ENCODE results near the gene ABTB2. TPM values are rescaled to one million over a fixed set of nuclear protein-coding genes. Genes with fewer than 3 reads are reported as not detected.

The ABTB2 gene
- total RNA-seq, 4 donors from 2014 or later = 0.79 to 4.1 (median 3.7) TPM

DNA sequence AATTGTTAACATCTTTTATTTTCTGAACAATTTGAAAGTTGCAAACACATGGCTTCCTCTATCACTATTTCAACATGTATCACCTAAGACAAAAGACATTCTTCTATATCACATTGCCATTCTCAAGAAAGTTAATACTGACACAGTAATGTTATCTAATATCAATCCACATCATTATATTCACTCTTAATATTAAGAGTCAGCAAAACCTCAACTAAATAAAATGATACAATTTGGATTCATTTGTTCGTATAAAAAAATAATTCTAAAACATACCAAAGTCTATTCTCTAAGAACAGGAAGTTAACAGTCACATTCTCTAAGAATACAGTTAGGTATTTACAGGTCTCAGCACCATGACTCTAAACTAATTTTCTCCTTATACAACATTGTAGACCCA lies 52.0 kb downstream of the ABTB2 start:
- H3K4me1 ChIP-seq = peaks cover 0 to 15% (median 0%) of the 10 kb centered on the region in 3 donors
- H3K36me3 ChIP-seq = no peaks in the 10 kb centered on the region
- intact Hi-C loops (cut with DNase I) = no loop called here
- DNase-seq = no peak
- 59 to 81% methylated on average over 1 of the region's 1 CpG for WGBS, 2 donors
- no peak overlapping the region for H3K27ac ChIP-seq
- H3K4me3 ChIP-seq = no peak overlapping the region
- H3K9me3 ChIP-seq = no peaks in the 10 kb centered on the region
- TF ChIP-seq, protein P1, sequence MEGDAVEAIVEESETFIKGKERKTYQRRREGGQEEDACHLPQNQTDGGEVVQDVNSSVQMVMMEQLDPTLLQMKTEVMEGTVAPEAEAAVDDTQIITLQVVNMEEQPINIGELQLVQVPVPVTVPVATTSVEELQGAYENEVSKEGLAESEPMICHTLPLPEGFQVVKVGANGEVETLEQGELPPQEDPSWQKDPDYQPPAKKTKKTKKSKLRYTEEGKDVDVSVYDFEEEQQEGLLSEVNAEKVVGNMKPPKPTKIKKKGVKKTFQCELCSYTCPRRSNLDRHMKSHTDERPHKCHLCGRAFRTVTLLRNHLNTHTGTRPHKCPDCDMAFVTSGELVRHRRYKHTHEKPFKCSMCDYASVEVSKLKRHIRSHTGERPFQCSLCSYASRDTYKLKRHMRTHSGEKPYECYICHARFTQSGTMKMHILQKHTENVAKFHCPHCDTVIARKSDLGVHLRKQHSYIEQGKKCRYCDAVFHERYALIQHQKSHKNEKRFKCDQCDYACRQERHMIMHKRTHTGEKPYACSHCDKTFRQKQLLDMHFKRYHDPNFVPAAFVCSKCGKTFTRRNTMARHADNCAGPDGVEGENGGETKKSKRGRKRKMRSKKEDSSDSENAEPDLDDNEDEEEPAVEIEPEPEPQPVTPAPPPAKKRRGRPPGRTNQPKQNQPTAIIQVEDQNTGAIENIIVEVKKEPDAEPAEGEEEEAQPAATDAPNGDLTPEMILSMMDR (IDR thresholded peaks at IDR 0.05) = no peak
- no peak for TF ChIP-seq POLR2A (IDR thresholded peaks at IDR 0.05)
- H3K27me3 ChIP-seq = no peaks in the 10 kb centered on the region

DNA sequence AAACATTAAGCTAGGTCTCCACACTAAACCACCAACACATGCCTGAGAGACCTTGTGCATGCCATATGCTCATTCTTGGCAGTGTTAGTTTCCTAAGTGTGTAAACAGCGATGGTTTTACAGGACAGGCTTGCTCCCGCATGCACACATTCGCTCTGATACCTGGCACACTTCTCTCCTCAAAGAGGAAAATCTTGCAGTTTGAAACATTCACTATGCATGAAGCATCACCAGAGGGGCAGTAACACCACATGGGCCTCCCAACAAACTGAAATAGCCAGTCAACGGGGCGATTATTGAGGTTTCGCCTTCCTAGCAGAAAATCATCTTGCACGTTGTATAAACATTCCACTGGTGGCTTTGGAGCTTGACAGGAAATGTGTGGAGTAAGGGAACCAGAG lies 52.6 kb downstream of the ABTB2 start:
- intact Hi-C loops (cut with DNase I) = no loop called here
- Histone ChIP-seq H3K27ac (no peak overlapping the region), H3K4me3 (no peak overlapping the region), H3K9me3 (no peaks in the 10 kb centered on the region), H3K4me1 (peaks cover 0 to 16% (median 0%) of the 10 kb centered on the region in 3 donors), H3K27me3 (no peaks in the 10 kb centered on the region), H3K36me3 (no peaks in the 10 kb centered on the region)
- 61 to 64% methylated on average over 7 of the region's 7 CpGs for WGBS, 2 donors
- TF ChIP-seq POLR2A (IDR thresholded peaks at IDR 0.05) = no peak
- TF ChIP-seq, protein P1 (IDR thresholded peaks at IDR 0.05) = no peak
- DNase-seq = no peak

DNA sequence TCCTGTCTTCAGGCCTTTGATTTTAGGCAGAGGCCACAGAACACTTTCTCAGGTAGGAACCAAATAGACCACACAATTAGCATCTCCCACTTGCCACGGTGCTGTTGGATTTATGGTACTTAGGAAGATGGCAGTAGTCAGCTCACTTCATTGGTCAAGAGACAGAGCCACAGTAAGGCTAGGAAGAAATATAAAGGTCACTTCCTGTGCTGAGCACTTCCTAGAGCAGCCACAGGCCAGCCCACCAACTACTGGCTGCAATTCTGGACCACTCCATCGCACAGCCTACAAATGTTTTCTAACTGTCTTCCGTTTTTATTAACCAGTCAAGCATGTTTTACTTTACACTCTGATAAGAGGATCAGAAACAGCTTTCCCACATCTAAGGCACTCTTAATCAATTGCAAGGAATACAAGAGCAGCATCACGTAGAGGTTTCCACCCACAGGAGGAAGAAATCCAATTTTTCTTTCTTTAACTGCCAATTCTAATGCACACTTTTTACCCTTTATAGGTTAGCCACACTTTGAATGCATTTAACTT lies 54.7 kb downstream of the ABTB2 start:
- no peak for DNase-seq
- 85 to 88% methylated on average over 4 of the region's 4 CpGs for WGBS, 2 donors
- H3K27me3 ChIP-seq = no peaks in the 10 kb centered on the region

DNA sequence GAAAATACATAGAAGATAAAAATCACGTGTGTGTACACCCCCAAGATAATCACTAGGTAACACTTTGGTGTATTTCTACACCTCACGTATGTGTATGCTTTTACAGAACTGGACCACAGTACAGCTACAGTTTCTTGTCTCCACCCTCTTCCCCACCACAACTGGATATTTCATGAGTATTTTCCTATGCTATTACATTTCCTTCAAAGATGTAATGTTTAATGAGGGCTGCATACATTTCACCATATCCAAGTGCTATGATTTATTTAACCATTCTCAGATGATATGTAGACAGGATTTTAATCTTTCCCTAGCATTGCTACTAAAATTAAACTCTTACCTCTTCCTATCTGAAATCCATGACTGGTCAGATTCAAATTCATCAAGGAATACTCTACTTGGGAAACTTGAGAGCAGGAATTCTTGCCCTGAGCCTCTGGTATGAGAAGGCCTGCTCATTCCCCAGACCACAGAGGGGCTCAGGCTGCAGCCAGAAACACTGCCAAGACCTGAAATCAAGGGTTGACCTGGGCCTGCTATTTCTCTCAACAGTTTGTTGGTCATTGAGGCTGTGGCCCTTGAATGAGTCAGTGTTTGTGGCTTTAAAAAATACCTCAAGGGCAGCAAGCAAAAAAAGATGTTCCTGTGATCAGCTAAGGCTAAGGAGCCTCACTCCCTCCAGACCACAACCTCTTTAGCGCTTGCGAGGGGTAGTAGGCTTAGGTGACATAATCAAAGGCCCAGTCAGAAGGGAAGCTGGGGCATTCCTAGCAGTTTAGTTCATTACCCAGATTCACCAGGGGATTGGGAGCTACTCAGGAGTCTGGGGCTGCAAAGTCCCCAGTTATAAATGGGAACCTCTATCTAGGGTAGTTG lies 55.5 kb downstream of the ABTB2 start:
- TF ChIP-seq, protein P1 (IDR thresholded peaks at IDR 0.05) = no peak
- TF ChIP-seq POLR2A (IDR thresholded peaks at IDR 0.05) = no peak
- H3K4me1 ChIP-seq = peaks cover 0 to 5% (median 0%) of the 10 kb centered on the region in 3 donors
- H3K27ac ChIP-seq = no peak overlapping the region
- WGBS, 2 donors = 60 to 70% methylated on average over 4 of the region's 4 CpGs
- DNase-seq = no peak
- no peaks in the 10 kb centered on the region for H3K36me3 ChIP-seq
- no peaks in the 10 kb centered on the region for H3K27me3 ChIP-seq
- no peak overlapping the region for H3K4me3 ChIP-seq
- H3K9me3 ChIP-seq = no peaks in the 10 kb centered on the region
- intact Hi-C loops (cut with DNase I) = no loop called here

More for the DNA sequence above, 54.7 kb downstream of the ABTB2 start:
- peaks cover 0 to 5% (median 0%) of the 10 kb centered on the region in 3 donors for H3K4me1 ChIP-seq
- intact Hi-C loops (cut with DNase I) = no loop called here
- no peak overlapping the region for H3K27ac ChIP-seq
- no peaks in the 10 kb centered on the region for H3K9me3 ChIP-seq
- no peaks in the 10 kb centered on the region for H3K36me3 ChIP-seq
- no peak for TF ChIP-seq POLR2A (IDR thresholded peaks at IDR 0.05)
- TF ChIP-seq, protein P1 (IDR thresholded peaks at IDR 0.05) = no peak
- no peak overlapping the region for H3K4me3 ChIP-seq

DNA sequence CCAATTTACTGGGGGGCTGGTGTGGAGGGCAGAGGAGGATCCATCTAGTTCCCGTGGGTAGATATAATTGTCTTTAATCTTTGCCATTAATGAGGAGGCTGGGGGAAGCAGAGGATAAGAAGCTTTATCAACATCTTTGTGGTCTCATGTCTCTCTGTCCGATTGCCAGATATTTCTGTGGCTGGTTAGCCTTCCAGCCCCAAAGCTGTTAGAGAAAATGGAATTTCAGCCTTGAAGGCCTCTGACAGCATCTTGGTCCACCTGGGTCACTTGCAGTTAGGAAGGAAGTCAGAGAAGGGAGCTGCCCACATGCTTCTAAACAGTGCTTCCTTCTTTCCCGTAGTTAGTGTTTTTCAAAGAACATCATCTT lies 56.9 kb downstream of the ABTB2 start:
- 68% methylated on average over 3 of the region's 3 CpGs for WGBS, 2 donors
- Histone ChIP-seq H3K9me3 (no peaks in the 10 kb centered on the region), H3K27ac (no peak overlapping the region), H3K27me3 (no peaks in the 10 kb centered on the region), H3K4me3 (no peak overlapping the region), H3K4me1 (peaks cover 0 to 5% (median 0%) of the 10 kb centered on the region in 3 donors), H3K36me3 (no peaks in the 10 kb centered on the region)
- intact Hi-C loops (cut with DNase I) = no loop called here
- no peak for DNase-seq
- TF ChIP-seq, protein P1 (IDR thresholded peaks at IDR 0.05) = no peak
- TF ChIP-seq POLR2A (IDR thresholded peaks at IDR 0.05) = no peak

Measured in esophagus squamous epithelium (tissue), 5 donors.